ENCODE measurements around the gene RAPGEFL1. TPM values are rescaled to one million over a fixed set of nuclear protein-coding genes. Genes with fewer than 3 reads are reported as not detected.

Gene RAPGEFL1
- total and polyA plus RNA-seq, 4 donors = 0.82 to 3.2 (median 1.4) TPM

DNA sequence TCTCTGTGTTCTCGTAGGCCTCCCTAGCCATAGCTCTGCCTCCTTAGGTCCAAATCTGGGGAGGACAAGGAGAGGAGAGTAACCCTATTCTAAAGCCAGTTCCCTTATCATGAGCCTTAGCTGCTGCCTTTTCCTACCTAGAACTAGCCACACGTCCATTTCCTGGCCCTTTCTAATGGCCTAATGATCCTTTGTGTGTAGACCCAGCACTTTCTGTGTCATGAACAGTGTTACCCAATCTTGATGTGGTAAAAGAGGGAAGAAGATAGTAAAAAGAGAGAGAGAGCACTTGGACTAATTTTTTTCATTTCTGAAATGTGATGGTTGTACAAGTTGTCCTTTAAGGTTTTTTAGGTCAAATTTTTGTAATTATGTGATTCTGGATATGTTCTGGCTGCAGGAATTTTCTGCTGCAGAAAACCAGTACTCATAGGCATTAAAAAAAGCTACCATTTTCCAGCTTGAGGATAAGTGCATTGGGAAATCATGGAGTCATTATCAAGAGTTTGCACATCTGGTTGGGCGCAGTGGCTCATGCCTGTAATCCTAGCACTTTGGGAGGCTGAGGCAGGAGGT is 18.7 kb upstream of the RAPGEFL1 start:
- 86% methylated on average over 3 of the region's 3 CpGs for WGBS
- no peaks in the 10 kb centered on the region for H3K27me3 ChIP-seq (ENCODE audit: control insufficient read depth in 4 of 4, insufficient read depth in 4 of 4, low read length in 3 of 4)
- no peak for DNase-seq (ENCODE audit: low spot score)
- no peak for TF ChIP-seq JUND (IDR thresholded peaks at IDR 0.05)
- TF ChIP-seq, protein P1, sequence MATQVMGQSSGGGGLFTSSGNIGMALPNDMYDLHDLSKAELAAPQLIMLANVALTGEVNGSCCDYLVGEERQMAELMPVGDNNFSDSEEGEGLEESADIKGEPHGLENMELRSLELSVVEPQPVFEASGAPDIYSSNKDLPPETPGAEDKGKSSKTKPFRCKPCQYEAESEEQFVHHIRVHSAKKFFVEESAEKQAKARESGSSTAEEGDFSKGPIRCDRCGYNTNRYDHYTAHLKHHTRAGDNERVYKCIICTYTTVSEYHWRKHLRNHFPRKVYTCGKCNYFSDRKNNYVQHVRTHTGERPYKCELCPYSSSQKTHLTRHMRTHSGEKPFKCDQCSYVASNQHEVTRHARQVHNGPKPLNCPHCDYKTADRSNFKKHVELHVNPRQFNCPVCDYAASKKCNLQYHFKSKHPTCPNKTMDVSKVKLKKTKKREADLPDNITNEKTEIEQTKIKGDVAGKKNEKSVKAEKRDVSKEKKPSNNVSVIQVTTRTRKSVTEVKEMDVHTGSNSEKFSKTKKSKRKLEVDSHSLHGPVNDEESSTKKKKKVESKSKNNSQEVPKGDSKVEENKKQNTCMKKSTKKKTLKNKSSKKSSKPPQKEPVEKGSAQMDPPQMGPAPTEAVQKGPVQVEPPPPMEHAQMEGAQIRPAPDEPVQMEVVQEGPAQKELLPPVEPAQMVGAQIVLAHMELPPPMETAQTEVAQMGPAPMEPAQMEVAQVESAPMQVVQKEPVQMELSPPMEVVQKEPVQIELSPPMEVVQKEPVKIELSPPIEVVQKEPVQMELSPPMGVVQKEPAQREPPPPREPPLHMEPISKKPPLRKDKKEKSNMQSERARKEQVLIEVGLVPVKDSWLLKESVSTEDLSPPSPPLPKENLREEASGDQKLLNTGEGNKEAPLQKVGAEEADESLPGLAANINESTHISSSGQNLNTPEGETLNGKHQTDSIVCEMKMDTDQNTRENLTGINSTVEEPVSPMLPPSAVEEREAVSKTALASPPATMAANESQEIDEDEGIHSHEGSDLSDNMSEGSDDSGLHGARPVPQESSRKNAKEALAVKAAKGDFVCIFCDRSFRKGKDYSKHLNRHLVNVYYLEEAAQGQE (IDR thresholded peaks at IDR 0.05) = no peak
- no peak for TF ChIP-seq RAD21 (IDR thresholded peaks at IDR 0.05)
- no peak for TF ChIP-seq ATF3 (IDR thresholded peaks at IDR 0.05)
- no peak for TF ChIP-seq ZBTB33 (IDR thresholded peaks at IDR 0.05)
- TF ChIP-seq GABPA (IDR thresholded peaks at IDR 0.05 in 1 of 2, conservative IDR thresholded peaks at IDR 0.05 in 1 of 2) = no peak
- no peak for TF ChIP-seq EGR1 (IDR thresholded peaks at IDR 0.05; ENCODE audit: low read depth in 2 of 2)
- no peak for TF ChIP-seq FOXA1 (IDR thresholded peaks at IDR 0.05)
- TF ChIP-seq TAF1 (conservative IDR thresholded peaks at IDR 0.05) = no peak
- no peak for TF ChIP-seq YY1 (IDR thresholded peaks at IDR 0.05)
- no peak for TF ChIP-seq SP1 (IDR thresholded peaks at IDR 0.05)
- TF ChIP-seq HNF4G (IDR thresholded peaks at IDR 0.05) = no peak
- TF ChIP-seq RXRA (IDR thresholded peaks at IDR 0.05) = no peak
- no peak for TF ChIP-seq MAX (IDR thresholded peaks at IDR 0.05)
- TF ChIP-seq CTCF (IDR thresholded peaks at IDR 0.05; ENCODE audit: low read depth, low read length, missing input control) = no peak
- no peak for TF ChIP-seq FOXA2 (IDR thresholded peaks at IDR 0.05)
- TF ChIP-seq HNF4A (conservative IDR thresholded peaks at IDR 0.05) = no peak
- no peak for TF ChIP-seq NR2F2 (IDR thresholded peaks at IDR 0.05)
- no peak overlapping the region for H3K4me3 ChIP-seq (ENCODE audit: low read depth in 1 of 3, low read length in 3 of 3)
- peaks cover 4 to 21% (median 19%) of the 10 kb centered on the region in 4 donors for H3K36me3 ChIP-seq (ENCODE audit: control insufficient read depth in 4 of 4, insufficient read depth in 3 of 4, low read depth in 1 of 4, low read length in 3 of 4)
- H3K4me1 ChIP-seq (ENCODE audit: control insufficient read depth in 4 of 4, insufficient read depth in 4 of 4, low read length in 3 of 4) = peaks cover 0 to 6% (median 2%) of the 10 kb centered on the region in 4 donors
- H3K9me3 ChIP-seq (ENCODE audit: control insufficient read depth in 4 of 4, low read length in 3 of 4) = no peaks in the 10 kb centered on the region
- no peak overlapping the region for H3K9ac ChIP-seq (ENCODE audit: low read depth in 1 of 2, low read length in 2 of 2)
- peak overlapping the region in 1 of 2 donors; percentile 21 for H3K27ac ChIP-seq (ENCODE audit: low read depth in 1 of 2, low read length in 2 of 2)

Data from liver (tissue), 9 donors.